T-helper 22 cell (primary cell): Measurements from ENCODE around the gene PLCE1.

Experiments used
- DNase-seq: peaks from one replicate; pipeline ENCODE4 v3.0.0-alpha.2; 2020; ENCODE audit warnings: low read depth

PLCE1 gene

DNA sequence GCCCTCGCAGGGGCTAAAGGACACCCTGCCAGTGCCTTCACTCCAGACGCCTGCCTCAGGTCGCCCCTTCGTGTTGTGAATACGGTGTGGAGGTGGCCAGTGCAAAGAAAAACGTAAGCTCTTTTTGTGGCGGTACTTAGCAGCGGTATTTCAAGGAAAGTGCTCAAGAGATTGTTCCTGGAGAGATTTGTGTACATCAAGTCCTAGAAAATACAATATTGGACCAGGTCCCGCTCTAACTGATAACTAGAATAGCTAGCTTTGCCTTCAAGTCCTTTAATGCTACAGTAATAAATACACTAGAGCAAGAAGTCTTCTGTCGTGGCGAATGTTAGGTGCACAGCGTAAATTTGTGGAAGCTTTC is 689 bp downstream of the PLCE1 start:
- DNase-seq: no peak

GRCh38 chr10:93995182-93995581 is 1.5 kb downstream of the PLCE1 start:
- DNase-seq: no peak

DNA sequence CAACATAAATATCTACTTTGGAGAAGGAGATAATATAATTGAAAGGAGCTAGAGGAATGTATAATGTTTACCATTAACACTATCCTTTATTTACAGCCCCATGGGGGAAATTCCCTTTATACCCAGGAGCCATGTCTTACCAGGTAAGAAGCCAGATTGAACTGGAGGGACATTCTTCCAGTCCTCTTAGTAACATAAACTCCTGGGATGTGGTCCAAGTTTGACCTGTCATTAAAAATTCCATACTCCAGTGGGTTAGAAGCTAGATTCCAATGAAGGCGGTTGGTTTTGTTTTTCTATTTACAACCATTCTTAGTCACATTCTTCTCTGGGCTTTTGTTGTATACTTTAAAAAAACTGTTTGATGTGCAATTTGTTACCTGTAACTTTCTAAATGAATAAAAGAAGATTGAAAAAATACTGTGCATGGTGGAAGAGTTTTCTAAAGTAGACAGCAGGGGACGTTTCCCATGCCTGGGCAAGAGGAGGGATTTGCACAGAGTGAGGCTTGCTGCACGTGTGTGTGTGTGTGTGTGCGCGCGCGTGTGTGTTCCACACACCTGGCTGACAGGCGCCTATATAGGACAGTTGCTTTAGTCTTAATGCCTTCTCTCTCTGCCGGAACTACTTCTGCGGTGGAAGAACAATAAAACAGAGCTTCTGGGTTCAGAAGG is 2.0 kb downstream of the PLCE1 start:
- DNase-seq: no peak

DNA sequence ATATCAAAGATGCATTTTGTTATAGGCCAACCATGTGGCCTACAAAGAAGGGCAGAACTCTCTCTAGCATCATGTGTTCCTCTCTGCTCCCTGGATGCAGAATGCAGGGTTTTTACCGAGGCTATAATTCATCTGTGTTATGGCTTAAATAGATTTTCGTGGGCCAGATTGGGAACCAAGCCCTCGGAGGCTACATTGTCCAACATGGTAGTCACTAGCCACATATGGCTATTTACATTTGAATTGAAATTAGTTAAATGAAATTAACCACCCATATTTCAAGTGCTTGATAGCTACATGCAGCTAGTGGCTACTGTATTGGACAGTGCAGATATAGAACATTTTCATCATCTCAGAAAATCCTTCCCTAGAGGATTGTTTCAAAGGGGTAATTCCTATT is 2.8 kb downstream of the PLCE1 start:
- no peak for DNase-seq

DNA sequence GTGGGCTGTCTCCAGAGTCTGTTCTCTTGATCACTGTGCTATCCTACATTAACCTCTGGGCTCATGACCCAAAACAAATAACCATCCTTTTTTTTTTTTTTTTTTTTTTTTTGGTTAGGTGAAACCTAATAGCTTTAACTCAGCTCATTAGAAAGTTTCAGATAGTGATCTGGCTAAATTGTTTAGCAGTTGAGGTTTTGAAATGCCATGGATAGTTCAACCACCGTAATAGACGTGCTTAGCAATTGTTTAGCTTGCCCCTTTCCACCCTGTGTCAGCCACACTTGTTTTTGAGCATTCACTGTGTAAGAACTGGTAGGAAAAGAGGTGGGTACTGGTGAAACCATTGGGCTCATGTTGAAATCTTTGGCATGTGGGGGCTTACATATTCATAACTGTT is 3.8 kb downstream of the PLCE1 start:
- no peak for DNase-seq

DNA sequence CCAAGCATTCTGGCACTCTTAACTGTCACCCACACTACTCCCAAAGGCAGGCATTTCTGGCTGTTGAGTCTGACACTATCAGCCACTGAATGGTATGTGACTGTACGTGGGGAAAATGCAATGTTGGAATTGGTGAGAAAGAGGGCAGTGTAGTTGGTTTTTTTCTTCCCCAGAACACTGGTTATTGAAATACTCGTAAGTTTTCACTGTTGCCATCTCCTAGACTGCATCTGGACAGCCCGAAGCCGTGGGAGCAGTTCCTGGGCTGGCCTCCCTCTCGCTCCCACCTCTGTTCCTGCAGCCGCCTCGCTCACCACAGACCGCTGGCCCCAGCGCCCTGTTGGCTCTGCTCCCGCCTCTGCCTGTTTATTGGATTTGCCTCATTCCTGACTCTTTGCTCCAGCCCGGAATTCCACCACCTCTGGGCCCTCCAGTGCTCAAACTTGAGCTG is 5.7 kb downstream of the PLCE1 start:
- DNase-seq: no peak

DNA sequence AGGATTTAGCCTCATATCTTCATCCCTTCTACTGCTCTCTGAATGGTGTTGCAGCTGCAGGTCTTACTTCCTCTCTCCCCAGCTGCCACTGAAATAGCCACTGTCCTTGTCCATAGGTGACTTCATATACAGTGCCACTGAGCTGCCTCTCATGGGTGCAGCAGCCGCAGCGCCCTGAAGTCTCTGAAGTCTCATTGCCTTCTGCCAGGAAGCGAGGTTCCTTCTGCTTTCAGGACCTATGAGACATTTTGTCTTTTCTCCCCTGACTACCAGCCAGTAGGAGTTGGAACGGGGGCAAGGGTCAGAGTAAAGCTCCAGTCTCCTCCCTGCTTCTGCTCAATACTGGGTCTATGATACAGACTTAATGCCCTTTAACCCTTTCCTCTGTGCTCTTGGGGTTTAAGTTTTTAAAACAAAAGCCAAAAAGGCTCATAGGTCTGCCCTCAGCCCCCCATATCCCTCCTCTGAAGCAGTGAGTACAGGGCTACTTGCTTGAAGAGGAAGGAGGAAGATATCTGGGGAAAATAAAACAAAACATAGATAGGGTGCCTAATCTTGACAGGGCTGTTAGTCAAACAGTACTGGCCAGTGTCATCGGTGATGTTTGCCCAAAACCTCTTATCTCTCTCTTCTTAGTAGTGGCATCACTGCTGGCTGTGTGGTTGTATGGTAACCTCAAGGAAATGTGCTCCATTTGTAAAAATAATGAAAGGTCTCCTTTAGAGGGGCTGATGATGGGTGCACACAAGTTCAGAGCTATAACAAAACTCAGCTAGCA is 7.1 kb downstream of the PLCE1 start:
- no peak for DNase-seq

DNA sequence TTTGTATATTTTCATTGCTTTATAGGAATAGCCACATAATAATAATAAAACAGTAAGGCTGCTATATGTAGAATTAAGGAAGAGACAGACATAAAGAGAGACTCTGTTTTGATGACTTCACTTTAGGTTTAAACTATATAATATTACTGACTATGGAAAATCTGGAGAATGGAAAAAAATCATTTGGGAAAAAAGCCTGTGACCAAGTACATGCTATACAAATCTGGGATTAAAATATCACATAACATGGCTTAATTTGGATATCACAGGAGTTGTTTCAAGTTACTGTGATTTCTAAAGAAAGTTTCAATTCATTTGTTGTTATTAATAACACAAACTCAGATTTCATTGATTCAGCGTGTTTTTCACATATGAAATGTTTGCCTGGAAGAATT is 7.7 kb downstream of the PLCE1 start:
- no peak for DNase-seq

GRCh38 chr10:94002156-94002555 is 8.4 kb downstream of the PLCE1 start:
- no peak for DNase-seq

- DNase-seq: no peak
Measured at GRCh38 chr10:94003488-94003887, 9.8 kb downstream of the PLCE1 start.

GRCh38 chr10:94005050-94005449 is 11.3 kb downstream of the PLCE1 start:
- DNase-seq: no peak

GRCh38 chr10:94006591-94007550 is 13.1 kb downstream of the PLCE1 start:
- DNase-seq: no peak

DNA sequence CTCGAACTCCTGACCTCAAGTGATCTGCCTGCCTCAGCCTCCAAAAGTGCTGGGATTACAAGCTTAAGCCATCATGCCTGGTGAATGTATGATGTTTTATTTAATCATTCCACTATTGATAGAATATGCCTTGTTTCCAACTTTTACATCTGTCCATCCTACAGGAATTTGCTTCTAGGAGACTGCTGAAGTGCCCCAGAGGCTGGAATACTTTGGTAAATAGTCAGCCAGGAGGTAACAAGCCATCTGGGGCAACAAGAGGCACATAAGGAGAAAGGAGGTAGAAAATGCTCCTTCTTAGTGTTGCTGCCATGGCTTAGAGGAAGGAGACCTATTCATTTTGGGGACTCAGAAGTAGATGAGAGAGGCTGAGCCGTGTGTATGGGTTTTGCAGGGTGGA is 14.8 kb downstream of the PLCE1 start:
- DNase-seq: no peak

DNA sequence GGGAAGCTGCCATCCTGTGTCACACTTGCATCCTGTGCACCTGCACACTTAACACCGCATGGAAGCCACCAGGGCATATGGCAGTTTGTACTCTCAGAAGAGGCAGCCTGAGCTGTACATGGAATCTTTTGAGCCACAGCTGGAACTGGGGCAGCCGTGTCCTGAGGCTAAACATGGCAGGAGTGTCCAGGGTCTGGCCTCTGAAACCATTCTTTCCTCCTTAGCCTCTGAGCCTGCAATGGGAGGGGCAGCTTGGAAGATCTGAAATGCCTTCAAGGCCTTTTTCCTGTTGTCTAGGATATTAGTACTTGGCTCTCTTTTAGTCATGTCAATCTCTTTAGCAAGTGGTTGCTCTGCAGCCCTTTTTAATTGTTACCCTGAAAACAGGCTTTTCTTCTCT is 16.4 kb downstream of the PLCE1 start:
- DNase-seq: no peak

DNA sequence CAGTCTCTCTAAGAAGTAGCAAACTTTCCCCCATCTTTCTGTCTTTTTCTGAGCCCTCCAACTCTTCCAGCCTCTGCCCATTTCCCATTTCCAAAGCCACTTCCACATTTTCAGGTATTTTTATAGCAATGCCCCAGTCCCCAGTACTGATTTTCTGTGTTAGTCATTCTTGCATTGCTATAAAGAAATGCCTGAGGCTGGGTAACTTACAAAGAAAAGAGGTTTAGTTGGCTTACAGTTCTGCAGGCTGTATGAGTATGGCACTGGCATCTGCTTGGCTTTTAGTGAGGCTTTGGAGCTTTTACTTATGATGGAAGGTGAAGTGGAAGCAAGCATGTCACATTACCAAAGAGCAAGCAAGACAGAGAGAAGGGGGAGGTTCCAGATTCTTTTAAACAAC is 17.2 kb downstream of the PLCE1 start:
- DNase-seq: no peak

GRCh38 chr10:94011296-94011695 is 17.6 kb downstream of the PLCE1 start:
- no peak for DNase-seq

GRCh38 chr10:94012834-94013233 is 19.1 kb downstream of the PLCE1 start:
- no peak for DNase-seq

GRCh38 chr10:94013331-94013760 is 19.6 kb downstream of the PLCE1 start:
- no peak for DNase-seq

DNA sequence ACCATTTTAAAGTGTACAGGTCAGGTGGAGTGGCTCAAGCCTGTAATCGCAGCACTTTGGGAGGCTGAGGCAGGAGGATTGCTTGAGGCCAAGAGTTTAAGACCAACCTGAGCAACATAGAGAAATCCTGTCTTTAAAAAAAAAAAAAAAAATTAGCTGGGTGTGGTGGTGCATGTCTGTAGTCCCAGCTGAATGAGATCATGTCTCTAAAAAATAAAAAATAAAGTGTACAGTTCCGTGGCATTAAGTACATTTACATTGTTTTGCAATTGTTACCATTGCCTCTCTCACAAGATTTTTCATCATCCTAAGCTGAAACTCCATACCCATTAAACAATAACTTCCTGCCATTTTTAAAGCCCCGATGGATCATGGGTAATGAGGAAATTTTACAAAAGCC is 20.6 kb downstream of the PLCE1 start:
- DNase-seq: no peak

DNA sequence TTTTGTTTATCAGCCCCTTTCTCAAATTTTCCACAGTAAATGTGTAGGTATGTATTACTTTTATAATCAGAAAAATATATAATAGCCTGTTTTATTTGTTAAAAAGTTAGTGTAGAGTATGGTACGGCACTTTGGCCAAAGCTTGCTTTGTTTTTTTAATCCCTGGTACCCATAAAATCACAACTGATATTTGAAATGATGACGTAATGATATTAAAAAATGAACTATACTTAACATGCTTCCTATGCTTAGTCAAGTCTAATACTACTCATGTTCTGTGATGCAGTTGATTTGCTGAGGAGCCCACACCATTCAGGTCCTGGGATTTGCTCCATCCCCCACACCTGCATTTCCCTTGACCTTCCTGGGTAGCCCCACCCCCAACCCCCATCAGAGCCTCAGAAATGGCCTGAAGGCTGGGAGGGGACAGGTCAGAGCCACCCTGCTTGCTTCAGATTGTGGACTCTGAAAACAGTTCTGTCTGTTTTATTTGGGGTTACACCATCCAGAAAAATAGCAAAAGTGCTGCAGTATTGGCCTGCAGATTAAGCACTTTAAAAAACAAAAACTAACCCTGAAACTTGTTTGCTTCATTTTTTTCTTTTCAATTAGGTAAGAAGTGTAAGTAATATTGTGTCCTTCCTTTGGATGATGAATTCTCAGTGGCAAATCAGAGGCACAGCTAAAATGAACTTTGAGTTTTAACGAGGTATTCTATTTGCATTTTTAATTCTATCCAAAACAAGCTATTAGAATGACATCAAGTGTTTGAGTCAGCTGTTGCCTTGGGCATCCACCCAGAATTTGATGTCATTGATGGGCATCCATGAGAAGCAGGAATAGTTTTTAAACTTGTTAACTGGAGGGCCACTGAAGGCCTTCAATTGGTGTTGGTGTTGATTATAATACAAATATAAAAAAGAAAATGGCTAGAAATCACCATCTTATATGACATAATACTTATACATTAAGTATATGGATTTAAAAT is 23.3 kb downstream of the PLCE1 start:
- no peak for DNase-seq

- DNase-seq: no peak
Measured at GRCh38 chr10:94018107-94018506, 24.4 kb downstream of the PLCE1 start.
